Esophagus muscularis mucosa (tissue), 4 donors: ENCODE results near the gene PYGO1. TPM values are rescaled to one million over a fixed set of nuclear protein-coding genes. Genes with fewer than 3 reads are reported as not detected.

ENCODE experiments used
- DNase-seq: peaks from one replicate; pipeline ENCODE4 v3.0.0-alpha.2; 2017; ENCODE audit errors: extremely low spot score
- H3K27ac ChIP-seq, 4 donors: fragments of 200-600 bp; sonication (generic); replicated peaks in 1 of 4; 1 replicate in 3 of 4; 2 replicates in 1 of 4; pipeline ENCODE4 v1.5.1; 2016 to 2019; ENCODE audit warnings: mild to moderate bottlenecking in 1 of 4
- H3K27me3 ChIP-seq, 4 donors: fragments of 200-600 bp; sonication (generic); one replicate each; pipeline versions ENCODE4 v1.5.1 to v1.6.0; 2016 to 2019
- H3K36me3 ChIP-seq, 4 donors: fragments of 200-600 bp; sonication (generic); one replicate each; pipeline ENCODE4 v1.5.1; 2016 to 2019
- H3K4me1 ChIP-seq, 4 donors: fragments of 200-600 bp; sonication (generic); one replicate each; pipeline ENCODE4 v1.5.1; 2016 to 2019
- H3K4me3 ChIP-seq, 4 donors: fragments of 200-600 bp; sonication (generic); 1 replicate in 2 of 4; 2 replicates in 2 of 4; pipeline ENCODE4 v1.5.1; 2016 to 2019; ENCODE audit warnings: mild to moderate bottlenecking in 4 of 4, moderate library complexity in 1 of 4
- H3K9me3 ChIP-seq, 4 donors: fragments of 200-600 bp; sonication (generic); 1 replicate in 3 of 4; 2 replicates in 1 of 4; pipeline ENCODE4 v1.5.1; 2016 to 2019
- EP300 ChIP-seq: sonication (generic); formaldehyde crosslinking; IDR thresholded peaks from one replicate; pipeline ENCODE4 v1.6.1; 2017; ENCODE audit warnings: antibody characterized with exemption
- POLR2A ChIP-seq: fragments of 450-650 bp; IDR thresholded peaks from one replicate; pipeline ENCODE4 v1.6.1; 2017; ENCODE audit warnings: antibody characterized with exemption, moderate library complexity, mild to moderate bottlenecking, low read depth
- POLR2AphosphoS5 ChIP-seq, 2 donors: sonication (generic); formaldehyde crosslinking; IDR thresholded peaks; one replicate each; pipeline ENCODE4 v1.6.1; 2017; ENCODE audit warnings: antibody characterized with exemption in 2 of 2
- WGBS: methylation state at CpG from one replicate; pipeline ENCODE4 v1.1.5; 2018; 5-methylcytosine and 5-hydroxymethylcytosine counted together
- intact Hi-C: fragments of 100-400 bp; cut with DNase I; formaldehyde crosslinking; loops from one replicate; pipeline ENCODE4 v1.15.1; 2023
- total RNA-seq, 4 donors: library from RNA; depleted of rRNA; stranded (reverse); fragments of >200 nt; gene quantifications; one replicate each; pipeline versions ENCODE4 v1.1.0 to v1.2.1, GENCODE V29; 2016
- TF ChIP-seq, protein P1 (sequence below), 3 experiments: fragments of 200-600 bp in 2 of 3; fragments of 450-650 bp in 1 of 3; sonication (generic) in 2 of 3; IDR thresholded peaks; one replicate each; pipeline ENCODE4 v1.5.1; 2017 to 2019; ENCODE audit warnings: antibody characterized with exemption in 3 of 3, mild to moderate bottlenecking in 2 of 3, moderate library complexity in 1 of 3

PYGO1 gene
- total RNA-seq, 4 donors from 2014 or later: 13.6 to 20.7 (median 16.7) TPM

DNA sequence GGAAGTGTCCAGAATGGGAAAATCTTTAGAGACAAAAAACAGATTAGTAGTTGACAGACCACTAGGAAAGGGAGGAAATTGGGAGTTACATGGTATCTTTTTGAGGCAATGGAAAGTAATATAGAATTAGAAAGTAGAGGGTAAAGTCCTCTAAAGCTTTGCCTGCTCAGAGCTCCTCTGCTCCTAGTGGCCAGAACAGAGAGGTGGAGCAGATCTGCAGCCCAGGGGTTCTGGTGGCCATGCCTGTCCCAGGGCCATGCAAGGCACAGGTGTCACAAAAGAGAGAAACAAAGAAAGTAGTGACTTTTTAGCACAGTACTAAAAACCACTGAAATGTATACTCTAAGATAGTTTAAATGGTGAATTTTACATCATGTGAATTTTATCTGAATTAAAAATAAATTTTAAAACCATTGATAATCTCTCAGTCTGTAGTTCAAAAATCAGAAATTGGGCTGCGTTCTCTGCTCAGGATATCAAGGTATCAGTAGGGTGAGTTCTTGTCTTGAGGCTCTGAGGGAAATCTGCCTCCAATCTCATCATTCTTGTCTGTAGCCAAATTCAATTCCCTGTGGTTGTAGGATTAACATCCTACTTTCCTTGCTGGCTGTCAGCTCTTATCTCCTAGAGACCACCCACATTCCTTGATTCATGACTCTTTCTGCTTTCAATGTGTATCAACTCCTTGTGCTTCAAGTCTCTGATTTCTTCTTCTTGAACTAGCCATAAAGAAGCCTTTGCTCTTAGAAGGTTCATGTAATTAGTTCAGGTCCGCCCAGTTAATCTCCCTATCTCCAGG, 23.6 kb downstream of the PYGO1 start:
- no peak for DNase-seq
- Histone ChIP-seq H3K27me3 (no peaks in the 10 kb centered on the region), H3K27ac (no peak overlapping the region), H3K4me1 (no peaks in the 10 kb centered on the region), H3K9me3 (peaks cover 0 to 9% (median 2%) of the 10 kb centered on the region in 4 donors), H3K4me3 (no peak overlapping the region), H3K36me3 (no peaks in the 10 kb centered on the region)
- 100% methylated on average over 2 of the region's 2 CpGs for WGBS
- TF ChIP-seq POLR2AphosphoS5 (IDR thresholded peaks at IDR 0.05): no peak
- TF ChIP-seq, protein P1, sequence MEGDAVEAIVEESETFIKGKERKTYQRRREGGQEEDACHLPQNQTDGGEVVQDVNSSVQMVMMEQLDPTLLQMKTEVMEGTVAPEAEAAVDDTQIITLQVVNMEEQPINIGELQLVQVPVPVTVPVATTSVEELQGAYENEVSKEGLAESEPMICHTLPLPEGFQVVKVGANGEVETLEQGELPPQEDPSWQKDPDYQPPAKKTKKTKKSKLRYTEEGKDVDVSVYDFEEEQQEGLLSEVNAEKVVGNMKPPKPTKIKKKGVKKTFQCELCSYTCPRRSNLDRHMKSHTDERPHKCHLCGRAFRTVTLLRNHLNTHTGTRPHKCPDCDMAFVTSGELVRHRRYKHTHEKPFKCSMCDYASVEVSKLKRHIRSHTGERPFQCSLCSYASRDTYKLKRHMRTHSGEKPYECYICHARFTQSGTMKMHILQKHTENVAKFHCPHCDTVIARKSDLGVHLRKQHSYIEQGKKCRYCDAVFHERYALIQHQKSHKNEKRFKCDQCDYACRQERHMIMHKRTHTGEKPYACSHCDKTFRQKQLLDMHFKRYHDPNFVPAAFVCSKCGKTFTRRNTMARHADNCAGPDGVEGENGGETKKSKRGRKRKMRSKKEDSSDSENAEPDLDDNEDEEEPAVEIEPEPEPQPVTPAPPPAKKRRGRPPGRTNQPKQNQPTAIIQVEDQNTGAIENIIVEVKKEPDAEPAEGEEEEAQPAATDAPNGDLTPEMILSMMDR (IDR thresholded peaks at IDR 0.05): no peak
- no peak for TF ChIP-seq EP300
- TF ChIP-seq POLR2A: no peak
- intact Hi-C loops: no loop called here

DNA sequence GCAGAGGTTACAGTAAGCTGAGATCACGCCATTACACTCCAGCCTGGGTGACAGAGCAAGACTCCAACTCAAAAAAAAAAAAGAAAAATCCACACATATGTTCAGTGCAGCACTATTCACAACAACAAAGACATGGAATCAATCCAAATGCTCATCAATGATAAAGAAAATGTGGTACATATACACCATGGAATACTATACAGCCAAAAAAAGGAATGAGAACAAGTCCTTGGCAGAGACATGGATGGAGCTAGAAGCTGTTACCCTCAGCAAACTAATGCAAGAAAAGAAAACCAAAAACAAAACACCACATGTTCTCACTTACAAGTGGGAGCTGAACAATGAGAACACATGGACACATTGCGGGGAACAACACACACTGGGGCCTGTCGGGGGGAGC, 25.5 kb downstream of the PYGO1 start:
- DNase-seq: no peak
- H3K27ac ChIP-seq: no peak overlapping the region
- H3K36me3 ChIP-seq: no peaks in the 10 kb centered on the region
- H3K9me3 ChIP-seq: peaks cover 0 to 9% (median 2%) of the 10 kb centered on the region in 4 donors
- no peak for TF ChIP-seq POLR2A
- no peak for TF ChIP-seq POLR2AphosphoS5 (IDR thresholded peaks at IDR 0.05)
- TF ChIP-seq EP300: no peak
- TF ChIP-seq, protein P1 (IDR thresholded peaks at IDR 0.05): no peak
- no peaks in the 10 kb centered on the region for H3K4me1 ChIP-seq
- H3K27me3 ChIP-seq: no peaks in the 10 kb centered on the region
- 91% methylated on average over 3 of the region's 3 CpGs for WGBS
- intact Hi-C loops: no loop called here
- H3K4me3 ChIP-seq: no peak overlapping the region

DNA sequence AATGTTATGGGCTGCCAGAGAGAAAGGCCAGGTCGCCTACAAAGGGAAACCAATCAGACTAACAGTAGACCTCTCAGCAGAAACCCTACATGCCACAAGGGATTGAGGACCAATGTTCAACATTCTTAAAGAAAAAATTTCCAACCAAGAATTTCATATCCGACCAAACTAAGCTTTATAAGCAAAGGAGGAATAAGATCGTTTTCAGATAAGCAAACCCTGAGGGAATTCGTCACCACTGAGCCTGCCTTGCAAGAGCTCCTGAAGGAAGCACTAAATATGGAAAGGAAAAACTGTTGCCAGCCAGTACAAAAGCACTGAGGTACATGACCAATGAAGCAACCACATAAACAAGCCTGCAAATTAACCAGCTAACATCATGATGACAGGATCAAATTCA, 33.1 kb downstream of the PYGO1 start:
- H3K9me3 ChIP-seq: peaks cover 0 to 22% (median 18%) of the 10 kb centered on the region in 4 donors
- TF ChIP-seq POLR2A: no peak
- intact Hi-C loops: no loop called here
- DNase-seq: no peak
- peaks cover 0 to 5% (median 0%) of the 10 kb centered on the region in 4 donors for H3K4me1 ChIP-seq
- no peaks in the 10 kb centered on the region for H3K27me3 ChIP-seq
- H3K27ac ChIP-seq: no peak overlapping the region
- 83% methylated on average over 4 of the region's 4 CpGs for WGBS
- no peaks in the 10 kb centered on the region for H3K36me3 ChIP-seq
- H3K4me3 ChIP-seq: no peak overlapping the region

DNA sequence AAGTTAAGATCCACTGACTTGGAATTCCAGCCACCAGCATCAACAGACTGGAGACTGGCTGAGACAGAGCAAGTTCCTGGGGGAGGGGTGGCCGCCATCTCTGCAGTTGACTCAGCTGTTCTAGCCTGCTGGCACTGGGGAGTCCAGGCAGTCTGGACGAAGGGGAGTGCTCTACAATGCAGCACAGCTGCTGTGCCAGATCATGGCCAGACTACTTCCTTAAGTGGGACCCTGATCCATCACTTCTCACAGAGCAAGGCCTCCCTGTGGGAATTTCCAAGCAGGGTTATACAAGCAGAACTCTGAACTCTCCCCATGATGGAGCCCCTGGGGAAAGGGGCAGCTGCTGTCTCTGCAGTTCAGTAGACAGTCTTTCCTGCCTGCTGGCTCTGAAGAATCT, 35.2 kb downstream of the PYGO1 start:
- 60% methylated on average over 1 of the region's 2 CpGs for WGBS
- peaks cover 0 to 5% (median 0%) of the 10 kb centered on the region in 4 donors for H3K4me1 ChIP-seq
- TF ChIP-seq POLR2A (no peak), POLR2AphosphoS5 (IDR thresholded peaks at IDR 0.05) (no peak), EP300 (no peak)
- TF ChIP-seq, protein P1 (IDR thresholded peaks at IDR 0.05): no peak
- H3K27ac ChIP-seq: no peak overlapping the region
- intact Hi-C loops: no loop called here
- no peak overlapping the region for H3K4me3 ChIP-seq
- no peaks in the 10 kb centered on the region for H3K27me3 ChIP-seq
- H3K9me3 ChIP-seq: peaks cover 0 to 22% (median 18%) of the 10 kb centered on the region in 4 donors
- no peaks in the 10 kb centered on the region for H3K36me3 ChIP-seq
- no peak for DNase-seq

DNA sequence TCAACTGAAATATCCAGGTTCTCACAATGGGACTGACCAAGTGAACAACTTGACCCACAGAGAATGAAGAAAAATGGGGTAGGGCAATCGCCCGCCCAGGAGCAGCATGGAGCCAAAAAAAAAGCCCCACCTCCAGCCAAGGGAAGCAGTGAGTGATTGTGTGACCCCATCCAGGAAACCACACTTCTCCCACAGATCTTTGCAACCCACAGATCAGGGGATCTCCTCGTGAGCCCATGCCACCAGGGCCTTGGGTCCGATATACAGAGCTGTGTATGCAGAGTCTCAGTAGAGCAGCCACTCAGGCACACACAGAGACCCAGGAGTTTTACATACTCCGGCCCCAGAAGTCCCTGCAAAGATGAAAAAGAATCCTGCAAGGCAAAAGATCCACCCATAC, 35.7 kb downstream of the PYGO1 start:
- TF ChIP-seq EP300 (no peak), POLR2A (no peak), POLR2AphosphoS5 (IDR thresholded peaks at IDR 0.05) (no peak)
- TF ChIP-seq, protein P1 (IDR thresholded peaks at IDR 0.05): no peak

More for the DNA sequence above, 35.7 kb downstream of the PYGO1 start:
- H3K27ac ChIP-seq: no peak overlapping the region
- H3K27me3 ChIP-seq: no peaks in the 10 kb centered on the region
- DNase-seq: no peak
- no peaks in the 10 kb centered on the region for H3K36me3 ChIP-seq
- intact Hi-C loops: no loop called here
- H3K4me3 ChIP-seq: no peak overlapping the region
- WGBS: 90% methylated on average over 5 of the region's 5 CpGs
- H3K9me3 ChIP-seq: peaks cover 0 to 22% (median 18%) of the 10 kb centered on the region in 4 donors
- peaks cover 0 to 5% (median 0%) of the 10 kb centered on the region in 4 donors for H3K4me1 ChIP-seq
